GM18861 (cell line): Measurements from ENCODE around the gene ZNF521.

Source experiments
- ATAC-seq: cut with Tn5 transposase; IDR thresholded peaks from one replicate; pipeline ENCODE4 v1.9.1; 2021; ENCODE audit not compliant: unreplicated experiment

The ZNF521 gene

DNA sequence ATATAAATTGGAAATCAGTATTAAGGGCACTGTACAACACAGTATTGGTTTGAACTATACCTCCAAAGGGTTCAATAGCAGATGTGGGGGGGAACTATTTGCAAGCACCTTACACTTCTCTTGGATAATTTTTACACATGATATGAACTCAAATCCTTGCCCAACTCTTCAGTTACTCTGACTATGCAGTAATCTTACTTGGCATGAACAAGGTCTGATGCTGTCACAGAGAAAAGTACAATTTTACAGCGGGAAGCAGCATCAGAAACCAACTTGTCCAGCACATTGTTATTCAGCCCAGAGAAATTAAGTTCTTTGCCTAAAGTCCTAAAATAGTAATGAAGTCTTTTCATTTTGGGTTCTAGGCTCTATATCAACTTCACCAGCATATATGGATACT is 98.2 kb downstream of the ZNF521 start:
- ATAC-seq: no peak

DNA sequence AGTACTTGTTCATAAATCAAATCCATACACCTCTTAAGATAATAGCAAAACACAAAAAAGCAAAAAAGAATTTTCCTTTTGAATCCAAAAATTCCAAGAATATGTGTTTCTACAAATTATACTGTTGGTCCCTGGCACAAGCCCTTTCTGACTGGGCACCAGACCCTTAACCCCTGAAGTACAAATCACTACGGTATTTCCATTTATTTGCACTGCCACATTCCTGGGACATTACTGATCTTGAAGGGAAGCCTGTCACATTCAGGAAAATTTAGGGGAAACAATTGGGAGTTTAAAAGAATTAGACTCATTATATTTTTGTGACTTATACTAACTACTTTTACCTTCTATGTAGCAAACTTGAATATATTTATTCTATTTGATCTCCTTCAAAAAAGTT is 98.8 kb downstream of the ZNF521 start:
- ATAC-seq: no peak

DNA sequence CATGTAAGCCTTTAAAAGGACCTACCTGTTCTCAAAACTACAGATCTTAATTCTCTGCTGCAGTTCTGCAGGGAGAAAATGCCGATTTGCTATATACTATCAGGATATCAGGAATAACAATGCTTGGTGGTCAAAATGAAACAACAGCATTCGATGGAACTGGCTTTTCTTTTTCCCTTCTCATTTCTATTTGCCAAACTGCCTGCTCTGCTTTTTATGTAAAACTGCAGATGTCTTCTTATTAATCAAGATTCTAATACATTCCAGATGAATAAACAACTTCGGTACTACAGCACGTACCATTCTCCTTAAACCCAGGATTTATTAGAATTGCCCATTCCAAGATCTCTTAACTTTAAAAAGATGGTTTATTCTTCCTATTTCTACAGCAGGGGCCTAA is 100.9 kb downstream of the ZNF521 start:
- no peak for ATAC-seq

DNA sequence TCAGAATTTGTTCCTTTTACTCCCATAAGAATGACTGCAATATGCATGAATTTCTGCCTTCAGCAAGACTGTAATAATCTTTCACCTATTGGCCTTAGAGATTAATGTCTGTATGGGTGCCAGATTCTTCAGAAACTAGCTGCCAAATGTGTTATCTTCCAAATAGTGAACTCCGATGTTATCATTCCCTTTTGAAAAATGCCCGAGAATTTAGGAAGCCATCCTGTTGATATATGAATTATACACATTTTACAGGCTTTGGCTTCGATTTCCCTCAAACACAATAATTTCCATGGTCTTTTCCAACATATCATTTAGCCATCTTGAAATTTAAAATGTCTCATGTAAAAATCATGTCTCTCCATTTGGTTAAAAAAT is 101.5 kb downstream of the ZNF521 start:
- ATAC-seq: no peak

- no peak for ATAC-seq
Observed at GRCh38 chr18:25248755-25249154, 103.2 kb downstream of the ZNF521 start.

DNA sequence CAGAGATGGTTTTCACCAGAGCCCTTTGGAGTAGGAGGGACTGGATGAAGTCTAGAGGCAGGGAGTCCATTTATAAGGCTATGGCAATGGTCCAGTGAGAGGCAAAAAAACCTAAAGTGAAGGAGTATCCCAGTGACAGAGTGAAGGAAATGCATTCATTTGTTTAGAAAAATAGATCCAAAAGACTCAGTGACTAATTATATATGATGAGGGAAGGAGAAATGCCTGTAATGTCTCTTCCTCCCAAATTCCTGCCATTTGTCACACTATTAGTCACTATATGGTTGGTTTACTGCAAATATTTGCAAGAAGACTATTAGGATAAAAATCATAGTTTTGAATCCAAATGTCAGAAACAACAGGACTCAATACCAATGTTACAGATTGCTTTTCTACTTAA is 104.2 kb downstream of the ZNF521 start:
- ATAC-seq: no peak

DNA sequence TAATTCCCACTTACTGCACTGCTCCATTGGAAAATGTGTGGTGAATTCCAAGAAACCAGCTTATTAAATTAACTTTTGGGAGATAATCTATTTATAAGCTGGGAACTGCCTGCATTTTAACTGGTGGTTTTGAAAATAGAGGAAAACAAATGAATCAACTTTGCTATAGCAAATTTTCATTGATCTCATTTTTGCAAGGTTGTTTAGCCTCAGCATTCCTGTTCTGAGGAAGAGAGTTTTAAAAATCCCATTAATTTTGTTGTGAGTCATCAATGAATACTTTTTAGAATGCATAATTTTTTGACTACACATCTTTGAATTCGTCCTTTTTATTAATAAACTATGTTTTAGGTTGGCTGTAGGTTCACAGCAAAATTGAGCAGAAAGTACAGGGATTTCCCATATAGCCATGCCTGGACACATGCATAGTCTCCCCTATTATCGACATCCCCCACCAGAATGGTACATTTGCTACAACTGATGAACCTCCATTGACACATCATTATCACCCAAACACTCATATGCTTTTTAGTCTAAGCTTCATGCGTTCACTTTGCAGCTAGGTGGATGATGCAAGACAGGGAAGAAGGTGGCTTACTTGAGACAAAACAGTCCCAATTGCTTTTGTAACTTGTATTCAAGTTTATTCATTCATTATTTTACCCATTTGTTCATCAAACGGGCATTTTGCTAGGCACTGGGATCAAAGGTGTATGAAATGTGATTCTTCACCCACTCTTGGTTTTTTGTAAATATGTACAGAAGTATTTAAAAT is 106.9 kb downstream of the ZNF521 start:
- ATAC-seq: no peak

- no peak for ATAC-seq
Observed at GRCh38 chr18:25244170-25244569, 107.8 kb downstream of the ZNF521 start.

DNA sequence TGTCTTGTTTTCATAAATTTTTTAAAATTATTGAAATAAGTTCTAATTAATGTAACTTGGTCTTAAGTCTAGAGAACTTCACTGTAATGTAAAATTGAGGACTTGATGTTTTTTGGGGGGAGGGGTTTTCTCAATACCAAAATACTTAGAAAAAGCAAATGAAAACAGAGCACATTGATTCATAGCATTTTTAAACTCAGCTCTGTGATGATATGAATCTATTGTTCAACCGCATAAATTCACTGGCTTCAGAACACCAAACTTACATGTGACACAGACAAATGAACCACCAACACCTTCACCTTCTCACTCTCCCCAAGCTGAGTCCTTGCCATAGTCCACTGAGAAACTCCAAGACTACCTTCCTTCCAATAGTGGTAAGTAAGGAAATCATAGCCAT is 108.2 kb downstream of the ZNF521 start:
- ATAC-seq: no peak

DNA sequence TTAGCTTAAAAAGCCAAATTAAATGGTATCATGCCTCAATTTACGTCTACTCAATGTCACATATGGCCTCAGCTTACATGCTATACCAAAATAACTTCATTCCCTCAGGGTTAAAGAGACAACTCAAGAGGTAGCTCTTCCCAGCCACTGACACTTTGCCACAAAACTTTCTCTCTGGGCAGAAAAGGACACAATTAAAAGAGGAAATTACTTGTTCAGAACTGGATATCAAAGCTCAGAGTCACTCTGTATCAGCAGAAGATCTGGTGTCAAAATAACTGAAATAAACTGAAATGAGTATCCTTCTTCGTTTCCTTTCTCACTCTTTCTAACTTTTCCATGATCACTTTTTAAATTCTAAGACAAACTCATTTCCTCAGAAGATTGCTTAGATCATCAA is 108.7 kb downstream of the ZNF521 start:
- no peak for ATAC-seq

- no peak for ATAC-seq
Observed at GRCh38 chr18:25240420-25240770, 111.6 kb downstream of the ZNF521 start.

DNA sequence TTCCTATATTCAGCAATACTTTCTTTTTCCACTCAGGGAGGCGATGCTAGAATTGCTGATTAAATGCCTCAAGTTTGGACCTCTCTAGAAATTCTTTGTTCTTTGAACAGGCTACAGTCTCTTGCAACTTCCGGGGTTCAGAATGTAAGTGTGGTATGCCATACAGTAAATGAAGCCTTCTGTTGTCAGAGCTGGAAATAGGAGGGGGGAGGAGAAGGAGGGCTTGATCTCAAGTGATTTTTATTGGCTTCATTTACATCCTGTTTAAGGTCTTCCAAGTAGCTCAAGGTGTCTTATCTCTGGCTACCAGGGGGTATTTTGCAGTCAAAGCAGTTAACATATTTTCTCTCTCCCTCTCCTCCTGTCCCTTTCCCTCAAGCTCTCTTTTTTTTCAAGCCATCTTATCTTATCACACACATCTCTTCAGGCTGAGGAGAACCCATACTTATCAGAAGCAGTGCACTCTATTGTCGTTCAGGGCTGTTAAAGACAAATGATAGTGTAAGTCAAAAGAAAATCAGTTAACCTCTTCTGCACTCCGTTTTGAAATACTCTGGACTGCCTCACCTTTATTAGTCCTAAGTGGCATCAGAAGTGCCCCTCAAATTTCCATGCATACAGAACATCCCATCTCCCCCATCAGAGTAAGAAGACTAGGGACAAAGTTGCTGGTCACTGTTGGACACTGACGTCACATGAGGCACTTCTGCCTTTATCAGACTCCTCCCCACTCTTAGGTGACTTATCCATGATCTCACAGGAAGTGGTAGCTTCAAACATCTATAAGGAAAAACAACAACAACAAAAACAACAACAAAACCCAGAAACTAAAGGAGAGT is 112.2 kb downstream of the ZNF521 start:
- no peak for ATAC-seq

DNA sequence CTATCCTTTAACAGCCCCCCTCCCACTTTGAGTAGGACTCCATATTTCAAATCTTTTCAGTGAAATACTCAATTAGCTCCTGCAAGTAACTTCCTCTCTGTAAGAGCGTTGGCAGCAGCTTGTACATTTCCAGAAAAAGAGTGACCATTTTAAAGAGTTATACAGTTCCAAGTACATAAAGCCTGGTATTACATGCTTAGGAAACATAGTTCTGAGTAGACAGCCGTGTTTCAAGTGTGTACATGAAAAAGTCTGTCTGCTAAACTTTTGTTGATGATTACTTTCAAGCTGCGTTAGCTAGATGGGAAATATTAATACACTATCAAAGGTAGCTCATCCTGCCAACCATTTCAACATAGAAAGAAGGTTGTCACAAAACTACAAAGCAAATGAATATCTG is 112.8 kb downstream of the ZNF521 start:
- no peak for ATAC-seq

- no peak for ATAC-seq
Observed at GRCh38 chr18:25237571-25238267, 114.2 kb downstream of the ZNF521 start.

DNA sequence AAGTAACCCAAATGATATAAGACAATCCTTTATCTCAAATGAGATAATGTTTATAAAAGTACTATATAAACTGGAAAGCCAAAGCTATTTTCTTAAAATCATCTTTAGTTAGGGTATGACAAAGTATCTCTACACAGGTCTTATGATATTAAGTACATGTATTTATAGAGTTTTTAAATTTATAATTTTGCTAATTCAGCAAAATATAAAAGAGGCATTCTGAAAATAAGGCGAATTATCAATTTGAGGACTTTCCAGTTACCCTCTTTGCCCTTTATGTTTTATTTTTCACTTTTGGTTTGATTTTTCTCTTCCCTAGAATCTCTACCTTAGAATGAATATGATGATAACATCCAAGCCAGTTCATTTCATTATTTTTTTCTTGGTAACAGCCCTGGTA is 115.2 kb downstream of the ZNF521 start:
- no peak for ATAC-seq

DNA sequence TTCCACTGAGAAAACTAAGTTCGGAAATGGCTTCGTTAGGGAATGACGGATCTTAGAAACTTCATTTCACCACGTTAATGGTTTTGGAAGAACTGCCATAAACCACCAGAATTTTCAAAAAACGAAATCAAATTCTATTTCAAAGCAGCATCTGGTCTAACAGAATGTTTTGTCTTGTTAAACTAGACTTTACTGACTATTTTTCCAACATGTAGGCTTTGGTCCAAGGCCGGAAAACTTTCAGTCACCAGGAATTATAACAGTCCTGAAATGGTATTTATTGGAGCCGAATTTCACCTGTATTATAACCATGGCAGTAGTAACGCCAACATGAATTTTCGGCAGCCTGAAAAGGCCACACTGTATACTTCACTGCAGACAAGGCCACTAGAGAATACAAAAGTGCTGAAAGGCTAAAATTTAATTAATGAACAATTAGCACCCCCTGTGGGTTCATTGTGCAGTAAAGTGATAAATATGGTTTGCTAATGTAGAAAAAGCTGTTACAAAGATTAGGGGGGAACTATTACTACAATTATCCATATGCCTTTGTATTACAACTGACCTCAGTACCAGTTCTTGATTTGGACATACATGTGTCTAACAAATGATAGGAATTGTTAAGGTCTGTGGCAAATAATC is 116.4 kb downstream of the ZNF521 start:
- no peak for ATAC-seq

DNA sequence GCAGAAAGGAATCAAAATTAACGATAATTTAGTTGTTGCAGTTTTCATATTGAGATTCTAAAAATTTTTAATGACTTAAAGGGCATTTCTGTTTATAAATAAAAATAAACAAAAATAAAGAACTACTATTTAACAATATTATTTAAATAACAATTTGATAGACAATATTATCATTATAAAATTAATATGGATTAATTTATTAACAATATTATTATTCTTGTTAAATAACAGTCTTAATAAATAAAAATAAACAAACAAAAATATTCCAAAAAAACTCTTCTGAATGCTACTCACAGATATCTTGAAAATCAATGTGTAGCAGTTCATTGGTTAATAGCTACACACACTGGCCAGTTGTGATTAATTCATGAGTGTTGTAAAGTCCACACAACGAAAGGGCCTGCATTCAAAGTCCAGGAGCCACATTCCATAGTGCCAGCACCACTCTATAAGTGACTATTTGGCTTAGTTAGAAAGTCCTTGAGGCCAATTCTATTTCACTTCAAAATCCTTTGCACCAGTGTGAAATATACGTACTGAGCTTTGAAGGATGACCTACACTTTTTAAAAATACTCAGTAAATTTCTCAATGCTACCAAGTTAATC is 117.1 kb downstream of the ZNF521 start:
- no peak for ATAC-seq

DNA sequence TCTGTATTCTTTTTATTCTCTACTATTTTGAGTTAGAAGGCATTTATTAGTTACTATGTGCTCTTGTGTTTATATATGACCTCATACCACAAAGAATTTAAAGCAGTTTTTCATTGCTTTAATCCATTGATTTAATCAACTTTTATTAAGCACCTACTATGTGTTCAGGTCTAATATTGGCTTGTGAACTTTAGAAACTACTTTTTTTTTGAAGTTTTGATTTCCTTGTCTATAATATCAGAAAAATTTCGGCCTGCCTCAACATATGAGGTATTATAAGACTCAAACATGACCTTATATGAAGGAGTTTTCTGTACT is 117.7 kb downstream of the ZNF521 start:
- ATAC-seq: no peak

- ATAC-seq: no peak
Observed at GRCh38 chr18:25233528-25234321, 118.2 kb downstream of the ZNF521 start.

DNA sequence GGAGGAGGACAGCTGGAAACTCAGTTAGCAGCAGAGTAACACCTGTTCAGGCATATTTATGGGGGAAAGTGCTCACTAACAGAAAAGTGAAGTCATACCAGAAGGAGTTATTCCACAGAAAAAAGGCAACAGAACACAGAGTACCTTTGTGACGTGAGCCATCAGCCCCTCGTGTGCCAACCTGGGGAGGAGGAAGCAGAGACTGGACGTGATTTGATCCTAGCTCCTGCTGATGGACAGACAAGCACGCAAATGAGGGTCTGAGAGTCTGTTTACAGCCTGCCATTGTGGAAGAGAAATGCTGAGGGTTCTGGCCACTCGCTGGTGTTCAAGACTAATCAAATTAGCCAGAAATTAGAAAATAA is 120.7 kb downstream of the ZNF521 start:
- no peak for ATAC-seq
